ENCODE results near the gene NFIL3. TPM values are rescaled to one million over a fixed set of nuclear protein-coding genes. Genes with fewer than 3 reads are reported as not detected.

NFIL3 gene
- total and polyA plus RNA-seq, 4 experiments from 2014 or later = 1.8 to 3.3 (median 2.6) TPM

GRCh38 chr9:91408475-91408874, 15.2 kb downstream of the NFIL3 start:
- no peaks in the 10 kb centered on the region for H3K36me3 ChIP-seq (ENCODE audit: insufficient read depth, low read length)
- DNase-seq = no peak
- no peaks in the 10 kb centered on the region for H3K4me1 ChIP-seq (ENCODE audit: insufficient read depth, low read length)
- Mint-ChIP-seq H3K27ac (no peak overlapping the region), H3K27me3 (peaks cover 0 to 4% of the 10 kb centered on the region in 2 donors), H3K36me3 (peaks cover 11 to 20% of the 10 kb centered on the region in 2 donors), H3K9me3 (no peaks in the 10 kb centered on the region), H3K4me1 (peaks cover 3 to 7% (median 6%) of the 10 kb centered on the region in 4 donors), H3K4me3 (no peak overlapping the region)
- H3K9me3 ChIP-seq (ENCODE audit: control insufficient read depth in 1 of 2, low read length in 2 of 2) = no peaks in the 10 kb centered on the region
- ChIA-PET CTCF (ENCODE audit: partially characterized antibody) (interaction anchor here (0.5 to 0.8 kb wide), 2 partner anchors 20 to 267 kb away, joined by 3 read pairs; no protein-coding TSS in a partner anchor), POLR2A (ENCODE audit: partially characterized antibody) (no interaction called here)
- no peak overlapping the region for H3K4me3 ChIP-seq (ENCODE audit: low read length in 2 of 2)
- no peak overlapping the region for H3K27ac ChIP-seq (ENCODE audit: low read depth, low read length)
- intact Hi-C loops (cut with micrococcal nuclease) = no loop called here
- H3K27me3 ChIP-seq (ENCODE audit: insufficient read depth, low read length) = no peaks in the 10 kb centered on the region

GRCh38 chr9:91407580-91408318, 15.9 kb downstream of the NFIL3 start:
- H3K36me3 Mint-ChIP-seq = peaks cover 11 to 20% of the 10 kb centered on the region in 2 donors
- DNase-seq = no peak

GRCh38 chr9:91405343-91406077, 18.1 kb downstream of the NFIL3 start:
- no peak overlapping the region for H3K4me3 Mint-ChIP-seq
- ChIA-PET POLR2A (ENCODE audit: partially characterized antibody) (no interaction called here), CTCF (ENCODE audit: partially characterized antibody) (no interaction called here)
- intact Hi-C loops (cut with micrococcal nuclease) = no loop called here
- H3K27ac Mint-ChIP-seq = no peak overlapping the region
- Histone ChIP-seq H3K27me3 (ENCODE audit: insufficient read depth, low read length) (no peaks in the 10 kb centered on the region), H3K27ac (ENCODE audit: low read depth, low read length) (no peak overlapping the region), H3K36me3 (ENCODE audit: insufficient read depth, low read length) (no peaks in the 10 kb centered on the region), H3K4me3 (ENCODE audit: low read length in 2 of 2) (no peak overlapping the region), H3K9me3 (ENCODE audit: control insufficient read depth in 1 of 2, low read length in 2 of 2) (no peaks in the 10 kb centered on the region), H3K4me1 (ENCODE audit: insufficient read depth, low read length) (no peaks in the 10 kb centered on the region)
- H3K9me3 Mint-ChIP-seq = no peaks in the 10 kb centered on the region
- H3K36me3 Mint-ChIP-seq = peaks cover 9 to 17% of the 10 kb centered on the region in 2 donors
- peaks cover 0 to 2% (median 0%) of the 10 kb centered on the region in 4 donors for H3K4me1 Mint-ChIP-seq
- DNase-seq = no peak
- H3K27me3 Mint-ChIP-seq = peaks cover 0 to 4% of the 10 kb centered on the region in 2 donors

More at GRCh38 chr9:91407580-91408318, 15.9 kb downstream of the NFIL3 start:
- POLR2A ChIA-PET (ENCODE audit: partially characterized antibody) = no interaction called here
- H3K4me1 ChIP-seq (ENCODE audit: insufficient read depth, low read length) = no peaks in the 10 kb centered on the region
- H3K27me3 ChIP-seq (ENCODE audit: insufficient read depth, low read length) = no peaks in the 10 kb centered on the region
- no peaks in the 10 kb centered on the region for H3K9me3 ChIP-seq (ENCODE audit: control insufficient read depth in 1 of 2, low read length in 2 of 2)
- H3K27ac ChIP-seq (ENCODE audit: low read depth, low read length) = no peak overlapping the region
- H3K4me3 Mint-ChIP-seq = no peak overlapping the region
- no peaks in the 10 kb centered on the region for H3K9me3 Mint-ChIP-seq
- intact Hi-C loops (cut with micrococcal nuclease) = no loop called here
- H3K27me3 Mint-ChIP-seq = peaks cover 0 to 4% of the 10 kb centered on the region in 2 donors
- no peak overlapping the region for H3K27ac Mint-ChIP-seq
- CTCF ChIA-PET (ENCODE audit: partially characterized antibody) = interaction anchor here (0.5 to 0.8 kb wide), 2 partner anchors 21 to 266 kb away, joined by 3 read pairs; no protein-coding TSS in a partner anchor
- no peaks in the 10 kb centered on the region for H3K36me3 ChIP-seq (ENCODE audit: insufficient read depth, low read length)
- peaks cover 3 to 7% (median 6%) of the 10 kb centered on the region in 4 donors for H3K4me1 Mint-ChIP-seq
- H3K4me3 ChIP-seq (ENCODE audit: low read length in 2 of 2) = no peak overlapping the region

GRCh38 chr9:91403665-91404543, 19.7 kb downstream of the NFIL3 start:
- H3K4me1 Mint-ChIP-seq = peaks cover 0 to 2% (median 0%) of the 10 kb centered on the region in 4 donors
- H3K36me3 Mint-ChIP-seq = peaks cover 0 to under 1% of the 10 kb centered on the region in 2 donors
- intact Hi-C loops (cut with micrococcal nuclease) = no loop called here
- no peak overlapping the region for H3K4me3 Mint-ChIP-seq
- no peaks in the 10 kb centered on the region for H3K9me3 Mint-ChIP-seq
- no peak overlapping the region for H3K4me3 ChIP-seq (ENCODE audit: low read length in 2 of 2)
- no peak overlapping the region for H3K27ac ChIP-seq (ENCODE audit: low read depth, low read length)
- no peaks in the 10 kb centered on the region for H3K4me1 ChIP-seq (ENCODE audit: insufficient read depth, low read length)
- CTCF ChIA-PET (ENCODE audit: partially characterized antibody) = no interaction called here
- H3K9me3 ChIP-seq (ENCODE audit: control insufficient read depth in 1 of 2, low read length in 2 of 2) = no peaks in the 10 kb centered on the region
- H3K27ac Mint-ChIP-seq = no peak overlapping the region
- H3K27me3 Mint-ChIP-seq = peaks cover 2 to 4% of the 10 kb centered on the region in 2 donors
- no peaks in the 10 kb centered on the region for H3K27me3 ChIP-seq (ENCODE audit: insufficient read depth, low read length)
- no peaks in the 10 kb centered on the region for H3K36me3 ChIP-seq (ENCODE audit: insufficient read depth, low read length)
- no peak for DNase-seq
- POLR2A ChIA-PET (ENCODE audit: partially characterized antibody) = no interaction called here

- no peaks in the 10 kb centered on the region for H3K36me3 ChIP-seq (ENCODE audit: insufficient read depth, low read length)
- H3K27ac ChIP-seq (ENCODE audit: low read depth, low read length) = no peak overlapping the region
- no peak overlapping the region for H3K27ac Mint-ChIP-seq
- ChIA-PET POLR2A (ENCODE audit: partially characterized antibody) (no interaction called here), CTCF (ENCODE audit: partially characterized antibody) (no interaction called here)
- no peaks in the 10 kb centered on the region for H3K27me3 ChIP-seq (ENCODE audit: insufficient read depth, low read length)
- DNase-seq = no peak
- no peaks in the 10 kb centered on the region for H3K9me3 Mint-ChIP-seq
- H3K27me3 Mint-ChIP-seq = peaks cover 3 to 6% of the 10 kb centered on the region in 2 donors
- H3K4me1 ChIP-seq (ENCODE audit: insufficient read depth, low read length) = peaks cover 4% of the 10 kb centered on the region
- H3K4me1 Mint-ChIP-seq = peaks cover 5 to 9% (median 8%) of the 10 kb centered on the region in 4 donors
- no peaks in the 10 kb centered on the region for H3K36me3 Mint-ChIP-seq
- intact Hi-C loops (cut with micrococcal nuclease) = no loop called here
- no peak overlapping the region for H3K4me3 Mint-ChIP-seq
- H3K9me3 ChIP-seq (ENCODE audit: control insufficient read depth in 1 of 2, low read length in 2 of 2) = no peaks in the 10 kb centered on the region
- H3K4me3 ChIP-seq (ENCODE audit: low read length in 2 of 2) = no peak overlapping the region
Measured at GRCh38 chr9:91398926-91399325, 24.7 kb downstream of the NFIL3 start.

GRCh38 chr9:91395553-91396471, 27.8 kb downstream of the NFIL3 start:
- Mint-ChIP-seq H3K27ac (no peak overlapping the region), H3K27me3 (peaks cover 0 to 6% of the 10 kb centered on the region in 2 donors), H3K9me3 (no peaks in the 10 kb centered on the region), H3K36me3 (no peaks in the 10 kb centered on the region), H3K4me3 (peak overlapping the region in 2 of 8 donors; percentile 36 to 46), H3K4me1 (peaks cover 5 to 9% (median 8%) of the 10 kb centered on the region in 4 donors)
- CTCF ChIA-PET (ENCODE audit: partially characterized antibody) = no interaction called here
- intact Hi-C loops (cut with micrococcal nuclease) = no loop called here
- Histone ChIP-seq H3K27me3 (ENCODE audit: insufficient read depth, low read length) (no peaks in the 10 kb centered on the region), H3K4me1 (ENCODE audit: insufficient read depth, low read length) (peaks cover 4% of the 10 kb centered on the region), H3K4me3 (ENCODE audit: low read length in 2 of 2) (no peak overlapping the region), H3K27ac (ENCODE audit: low read depth, low read length) (no peak overlapping the region), H3K9me3 (ENCODE audit: control insufficient read depth in 1 of 2, low read length in 2 of 2) (no peaks in the 10 kb centered on the region), H3K36me3 (ENCODE audit: insufficient read depth, low read length) (no peaks in the 10 kb centered on the region)
- POLR2A ChIA-PET (ENCODE audit: partially characterized antibody) = no interaction called here
- DNase-seq = no peak
